GM18517 (cell line): Measurements from ENCODE around the gene CD82.
A peak's percentile ranks its signal among the peaks of the same experiment; 100 is the strongest.

Source experiments
- ATAC-seq: cut with Tn5 transposase; IDR thresholded peaks from one replicate; pipeline ENCODE4 v1.9.1; 2021; ENCODE audit warnings: mild to moderate bottlenecking, moderate library complexity; ENCODE audit not compliant: unreplicated experiment

The CD82 gene

DNA sequence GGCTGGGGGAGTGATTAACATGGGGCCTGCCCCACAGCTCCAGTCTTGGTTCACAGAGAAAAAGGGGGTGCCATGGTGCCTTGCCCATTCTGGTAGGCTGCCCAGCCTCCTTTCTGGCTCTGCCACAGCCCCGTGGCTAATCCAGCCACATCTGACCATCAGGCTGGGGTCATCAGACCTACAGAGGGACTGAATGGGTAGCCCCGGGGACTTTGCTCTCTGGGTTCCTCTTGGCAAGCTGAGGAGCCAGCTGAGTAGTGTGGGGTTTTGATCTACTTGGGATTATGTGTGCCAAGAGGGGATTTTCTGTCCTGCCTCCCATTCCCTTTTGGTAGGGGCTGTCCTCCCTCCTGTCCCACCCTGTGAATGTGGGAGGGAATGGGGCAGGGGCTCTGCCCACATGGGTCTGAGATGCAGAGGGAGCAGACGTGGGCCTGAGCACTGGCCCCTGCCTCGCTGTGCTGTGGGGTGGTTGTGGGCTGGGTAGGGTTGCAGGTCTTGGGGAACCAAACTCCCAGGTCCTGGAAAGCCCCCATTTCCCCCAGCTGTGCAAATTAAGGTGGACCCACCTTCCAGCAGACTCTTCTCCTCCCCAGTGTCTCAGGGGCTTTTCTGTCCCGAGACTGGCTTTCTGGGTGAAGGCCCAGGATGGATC, 32.0 kb downstream of the CD82 start:
- no peak for ATAC-seq

DNA sequence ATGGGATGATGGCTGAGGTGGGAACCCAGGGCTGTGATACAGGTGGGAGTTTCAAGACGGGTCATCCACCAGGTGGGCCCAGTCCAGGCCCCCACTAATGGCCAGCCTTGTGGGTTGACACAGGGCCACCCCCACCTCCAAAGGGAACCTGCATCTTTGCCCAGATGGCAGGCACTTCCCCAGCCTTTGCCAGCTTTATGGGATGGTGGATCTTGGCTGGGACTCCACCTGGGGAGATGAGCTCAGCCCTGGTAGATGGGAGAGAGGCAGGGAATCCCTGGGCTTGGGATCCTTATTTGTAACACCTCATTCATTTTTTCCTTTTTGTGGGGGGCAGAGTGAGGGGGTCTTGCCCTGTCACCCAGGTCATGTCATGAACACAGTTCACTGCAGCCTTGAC, 33.4 kb downstream of the CD82 start:
- ATAC-seq: no peak

DNA sequence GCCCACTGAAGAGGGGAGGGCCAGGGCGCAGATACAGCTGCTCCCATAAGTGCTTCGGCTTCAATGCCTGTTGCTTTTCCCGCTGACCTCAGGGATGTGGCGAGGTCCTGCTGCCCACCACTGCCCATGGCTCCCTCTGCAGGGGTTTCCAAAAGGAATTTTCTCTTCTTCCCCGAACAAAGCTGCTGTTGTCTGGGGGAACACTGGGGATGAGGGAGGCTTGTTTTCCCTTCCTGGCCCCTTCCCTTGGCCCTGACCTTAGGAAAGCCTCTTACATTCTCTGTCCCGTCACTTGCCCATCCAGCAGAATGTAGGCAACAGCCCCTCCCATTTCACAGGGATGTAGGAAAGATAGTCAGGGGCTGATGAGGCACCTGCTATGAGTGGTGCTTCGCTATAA, 34.8 kb downstream of the CD82 start:
- ATAC-seq: no peak

DNA sequence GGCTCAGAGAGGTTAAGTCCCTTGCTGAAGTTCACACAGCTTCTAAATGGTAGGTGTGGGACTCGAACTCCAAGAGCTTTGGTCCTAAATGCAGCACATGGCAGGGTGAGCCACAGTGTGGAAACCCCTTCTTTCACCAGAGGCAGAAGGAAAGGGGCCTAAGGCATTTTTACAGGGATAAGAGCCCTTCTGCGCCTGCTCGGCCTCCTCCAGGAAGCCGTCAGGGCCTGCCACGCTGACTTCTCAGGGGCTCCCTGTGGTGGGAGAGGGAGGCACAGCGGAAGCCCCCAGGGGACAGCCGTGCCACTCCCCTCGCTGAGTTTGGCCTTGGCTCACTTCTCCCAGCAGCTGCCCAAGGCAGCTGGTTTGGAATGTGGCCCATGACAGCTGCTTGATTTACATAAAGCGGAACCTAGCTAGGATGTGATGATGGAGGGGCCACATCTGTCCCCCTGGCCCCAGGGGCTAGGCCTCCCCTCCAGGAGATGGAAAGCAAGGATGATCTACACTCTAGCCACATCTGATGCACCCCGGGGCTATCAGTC, 35.4 kb downstream of the CD82 start:
- peak; percentile 25 for ATAC-seq

DNA sequence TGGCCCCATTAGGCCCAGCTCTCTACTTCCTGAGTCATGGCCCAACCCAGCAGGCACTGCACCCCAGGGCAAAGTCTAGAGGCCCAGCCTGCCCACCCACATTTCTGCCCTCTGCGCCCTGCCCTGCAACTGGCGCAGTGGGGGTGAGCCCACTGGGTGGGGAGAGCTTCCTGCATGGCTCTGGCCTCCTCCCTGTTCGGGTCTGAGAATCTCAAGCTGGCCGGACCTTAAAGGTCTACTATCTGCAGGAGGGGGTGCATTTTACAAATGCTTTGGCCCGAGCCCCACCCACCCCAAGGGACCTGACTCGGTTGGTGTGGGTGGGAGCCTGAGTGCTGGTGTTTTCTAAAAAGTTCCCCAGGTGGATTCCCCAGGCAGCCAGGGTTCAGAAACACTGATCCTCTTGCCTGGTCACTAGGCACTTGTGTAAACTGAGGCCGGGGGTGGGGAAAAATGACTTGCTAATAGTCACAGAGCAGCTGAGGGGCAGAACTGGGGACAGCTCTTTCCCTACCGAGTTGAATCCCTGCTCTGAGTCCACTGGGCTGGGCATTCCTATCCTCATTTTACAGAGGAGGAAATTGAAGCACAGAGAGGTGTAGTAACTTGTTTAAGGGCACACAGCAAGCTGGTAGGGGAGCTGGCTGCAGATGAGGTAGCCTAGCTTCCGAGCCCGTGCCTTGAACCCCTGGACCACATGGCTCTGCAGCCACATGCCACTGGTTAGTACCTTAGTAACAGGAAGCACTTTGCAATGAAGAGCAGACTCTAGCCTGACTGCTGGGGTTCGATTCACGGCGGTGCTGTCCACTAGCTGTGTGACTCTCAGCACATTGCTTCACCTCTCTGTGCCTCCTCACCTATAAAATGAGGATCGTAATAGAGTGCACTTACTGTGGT, 36.3 kb downstream of the CD82 start:
- peak; percentile 39 for ATAC-seq

DNA sequence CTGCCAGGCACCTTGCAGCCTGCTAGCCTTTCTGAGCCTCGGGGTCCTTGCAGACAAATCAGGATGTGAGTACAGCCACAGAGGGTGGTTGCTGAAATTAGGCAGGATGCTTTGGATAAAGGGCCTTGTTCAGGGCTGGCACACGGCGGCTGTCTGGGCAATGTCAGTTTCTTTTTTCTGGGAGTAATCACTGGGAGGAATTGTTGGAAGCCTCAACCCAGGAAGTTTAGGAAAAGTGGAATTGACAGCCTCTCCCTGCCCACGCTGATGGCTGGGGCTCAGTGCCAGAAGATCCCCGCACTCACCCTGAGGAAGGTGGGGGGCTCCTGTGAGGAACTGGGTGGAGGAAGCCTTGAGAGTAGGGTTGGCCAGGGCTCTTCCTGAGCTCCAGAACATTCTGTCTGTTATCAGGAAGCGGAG, 37.4 kb downstream of the CD82 start:
- ATAC-seq: no peak

GRCh38 chr11:44604171-44604581, 38.7 kb downstream of the CD82 start:
- ATAC-seq: no peak

- ATAC-seq: no peak
These were observed 39.7 kb downstream of the CD82 start for GRCh38 chr11:44605068-44605708.

- ATAC-seq: no peak
These were observed 40.5 kb downstream of the CD82 start for GRCh38 chr11:44605965-44606364.

GRCh38 chr11:44606472-44606871, 41.0 kb downstream of the CD82 start:
- ATAC-seq: no peak

- ATAC-seq: no peak
These were observed 42.0 kb downstream of the CD82 start for GRCh38 chr11:44607319-44607962.

DNA sequence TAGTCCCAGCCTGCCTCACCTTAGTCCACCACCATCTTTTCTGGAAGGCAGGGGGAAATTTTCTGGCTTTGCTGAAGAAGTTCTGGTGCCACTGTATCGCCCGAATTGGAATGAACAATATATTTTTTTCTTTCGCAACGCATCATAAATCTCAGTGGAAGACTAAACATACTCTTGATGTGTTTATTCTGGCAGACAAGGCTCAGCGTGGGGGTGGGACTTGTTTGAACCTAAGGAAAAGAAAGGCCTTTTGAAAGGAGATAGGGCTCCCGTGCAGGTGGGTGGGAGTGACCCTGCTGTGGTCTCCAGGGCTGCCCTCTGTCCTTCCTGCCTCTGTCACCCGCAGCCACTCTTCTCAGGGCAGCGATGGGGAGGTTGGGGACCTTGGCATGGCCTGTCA, 42.5 kb downstream of the CD82 start:
- ATAC-seq: no peak

GRCh38 chr11:44608651-44608990, 43.2 kb downstream of the CD82 start:
- peak; percentile 37 for ATAC-seq

DNA sequence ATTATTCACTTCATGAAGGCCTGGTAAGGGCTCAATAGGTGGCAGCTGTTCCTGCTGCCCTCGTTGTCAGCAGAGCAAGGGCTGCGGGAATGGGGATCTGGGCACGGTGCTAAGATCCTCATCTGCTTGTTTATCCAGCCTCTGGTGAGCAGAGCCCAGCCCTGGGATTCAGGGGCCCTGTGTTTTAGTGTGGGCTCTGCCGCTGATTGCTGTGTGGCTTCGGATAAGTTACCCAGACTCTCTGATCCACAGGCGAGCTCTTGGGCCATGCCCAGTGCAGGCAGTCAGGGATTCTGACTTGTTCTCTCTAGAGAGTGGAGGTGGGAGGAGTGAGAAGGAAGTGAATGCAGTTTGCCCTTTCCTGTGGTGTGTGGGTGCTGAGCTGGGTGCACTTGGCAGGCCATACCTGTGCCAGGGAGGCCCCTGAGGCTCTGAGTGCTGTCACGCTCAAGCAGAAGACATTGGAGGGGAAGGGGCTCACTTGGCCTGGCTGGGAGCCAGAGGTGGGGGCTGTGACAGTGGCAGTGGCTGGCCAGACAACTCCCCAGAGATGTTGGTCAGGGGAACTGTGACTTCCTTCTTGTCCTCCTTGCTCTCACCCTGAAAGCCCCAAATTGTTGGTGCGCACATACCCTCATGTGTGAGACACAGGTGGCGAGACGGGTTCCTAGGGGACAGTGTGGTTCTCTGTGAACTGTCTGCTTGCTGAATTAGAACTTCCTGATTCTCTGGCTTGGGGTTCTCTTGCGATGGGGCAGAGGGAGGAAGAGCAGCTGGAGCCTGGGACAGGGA, 43.7 kb downstream of the CD82 start:
- ATAC-seq: peak; percentile 59

DNA sequence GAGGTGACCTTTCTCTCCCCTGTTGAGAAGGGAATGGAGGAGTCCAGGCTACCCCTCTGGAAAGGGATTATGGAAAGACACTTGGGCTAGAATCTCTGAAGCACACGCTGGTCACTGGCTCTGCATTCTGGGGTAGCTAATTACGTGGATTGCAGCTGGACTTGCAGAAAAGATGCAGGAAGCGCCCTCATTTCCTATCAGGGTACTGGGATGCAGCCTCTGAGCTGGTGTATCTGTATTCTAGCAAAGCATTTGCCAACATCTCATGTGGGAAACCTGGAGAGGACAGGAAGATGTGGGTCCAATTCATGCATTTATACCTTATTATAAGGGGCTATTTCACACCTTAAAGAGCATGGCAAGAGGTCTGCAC, 44.3 kb downstream of the CD82 start:
- no peak for ATAC-seq

- no peak for ATAC-seq
These were observed 44.9 kb downstream of the CD82 start for GRCh38 chr11:44610186-44610955.

- ATAC-seq: no peak
These were observed 45.6 kb downstream of the CD82 start for GRCh38 chr11:44611088-44611487.

DNA sequence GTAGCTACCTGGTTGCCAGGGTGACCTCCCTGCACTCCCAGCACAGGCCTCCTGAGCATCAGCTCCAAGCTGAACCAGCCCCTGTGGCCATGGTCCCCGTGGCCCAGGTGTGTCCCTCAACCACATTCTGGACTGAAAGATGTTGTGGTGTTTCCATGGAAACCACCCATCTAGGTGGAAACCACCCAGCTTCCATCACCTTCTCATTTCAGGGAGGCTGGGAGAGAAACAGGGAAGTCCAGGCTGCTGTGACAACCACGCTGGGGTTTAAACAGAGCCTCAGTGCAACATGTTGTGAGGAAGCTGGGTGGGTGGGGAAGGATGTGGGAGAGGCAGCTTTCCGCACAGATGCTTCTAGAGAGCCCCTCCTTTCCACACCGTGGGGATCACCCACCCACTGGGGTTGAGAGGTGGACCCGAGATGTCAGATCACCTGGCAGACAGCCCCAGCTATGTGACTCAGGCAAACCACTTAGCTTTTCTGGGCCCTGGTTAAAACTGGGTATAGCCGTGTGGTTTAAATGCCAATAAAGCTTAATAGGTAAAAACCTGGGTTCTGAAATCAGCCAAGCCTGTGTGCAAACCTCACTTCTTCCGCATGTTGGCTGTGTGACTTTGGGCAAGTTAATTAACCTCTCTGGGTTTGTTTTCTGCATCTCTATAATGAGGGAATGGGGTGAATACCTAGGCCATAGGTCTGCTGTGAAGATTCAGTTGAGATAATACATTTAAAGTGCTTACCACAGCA, 46.4 kb downstream of the CD82 start:
- no peak for ATAC-seq

DNA sequence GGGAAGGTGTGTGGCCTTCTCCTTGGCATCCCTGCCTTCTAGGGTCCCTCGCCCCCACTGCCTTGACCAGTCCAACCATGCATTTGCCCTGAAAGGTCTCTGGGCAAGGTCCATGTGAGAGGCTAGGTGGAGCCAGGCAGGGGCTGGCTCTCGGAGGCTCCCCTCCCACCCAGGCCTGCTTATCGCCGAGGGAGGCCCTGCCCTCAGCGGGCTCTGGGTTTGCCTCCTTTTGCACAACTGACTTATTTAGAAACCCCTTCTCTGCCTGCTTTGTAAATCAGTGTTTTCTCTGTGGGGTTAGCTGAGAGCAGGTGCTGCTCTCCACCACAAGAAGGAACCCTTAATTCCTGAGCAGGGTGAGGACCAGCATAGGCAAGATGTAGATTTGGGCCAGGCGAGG, 47.7 kb downstream of the CD82 start:
- no peak for ATAC-seq
